GM21423 (cell line): ENCODE data around the gene LMLN.
A peak's percentile ranks its signal among the peaks of the same experiment; 100 is the strongest.
"Not testable (repeated sequence)": the region's sequence is repeated elsewhere in the genome, so short reads cannot be mapped to it uniquely, and the experiment has no call there.

Source experiments
- ATAC-seq: cut with Tn5 transposase; IDR thresholded peaks from one replicate; pipeline ENCODE4 v1.9.1; 2021; ENCODE audit warnings: mild to moderate bottlenecking, moderate library complexity; ENCODE audit not compliant: unreplicated experiment

The LMLN gene, protein sequence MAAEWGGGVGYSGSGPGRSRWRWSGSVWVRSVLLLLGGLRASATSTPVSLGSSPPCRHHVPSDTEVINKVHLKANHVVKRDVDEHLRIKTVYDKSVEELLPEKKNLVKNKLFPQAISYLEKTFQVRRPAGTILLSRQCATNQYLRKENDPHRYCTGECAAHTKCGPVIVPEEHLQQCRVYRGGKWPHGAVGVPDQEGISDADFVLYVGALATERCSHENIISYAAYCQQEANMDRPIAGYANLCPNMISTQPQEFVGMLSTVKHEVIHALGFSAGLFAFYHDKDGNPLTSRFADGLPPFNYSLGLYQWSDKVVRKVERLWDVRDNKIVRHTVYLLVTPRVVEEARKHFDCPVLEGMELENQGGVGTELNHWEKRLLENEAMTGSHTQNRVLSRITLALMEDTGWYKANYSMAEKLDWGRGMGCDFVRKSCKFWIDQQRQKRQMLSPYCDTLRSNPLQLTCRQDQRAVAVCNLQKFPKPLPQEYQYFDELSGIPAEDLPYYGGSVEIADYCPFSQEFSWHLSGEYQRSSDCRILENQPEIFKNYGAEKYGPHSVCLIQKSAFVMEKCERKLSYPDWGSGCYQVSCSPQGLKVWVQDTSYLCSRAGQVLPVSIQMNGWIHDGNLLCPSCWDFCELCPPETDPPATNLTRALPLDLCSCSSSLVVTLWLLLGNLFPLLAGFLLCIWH

GRCh38 chr3:197959891-197960693 lies at the start of gene LMLN:
Gene LMLN (plus strand): TSS chr3:197960217. CDS start chr3:197960246, 29 bp downstream.
- peak; percentile 97 for ATAC-seq

DNA sequence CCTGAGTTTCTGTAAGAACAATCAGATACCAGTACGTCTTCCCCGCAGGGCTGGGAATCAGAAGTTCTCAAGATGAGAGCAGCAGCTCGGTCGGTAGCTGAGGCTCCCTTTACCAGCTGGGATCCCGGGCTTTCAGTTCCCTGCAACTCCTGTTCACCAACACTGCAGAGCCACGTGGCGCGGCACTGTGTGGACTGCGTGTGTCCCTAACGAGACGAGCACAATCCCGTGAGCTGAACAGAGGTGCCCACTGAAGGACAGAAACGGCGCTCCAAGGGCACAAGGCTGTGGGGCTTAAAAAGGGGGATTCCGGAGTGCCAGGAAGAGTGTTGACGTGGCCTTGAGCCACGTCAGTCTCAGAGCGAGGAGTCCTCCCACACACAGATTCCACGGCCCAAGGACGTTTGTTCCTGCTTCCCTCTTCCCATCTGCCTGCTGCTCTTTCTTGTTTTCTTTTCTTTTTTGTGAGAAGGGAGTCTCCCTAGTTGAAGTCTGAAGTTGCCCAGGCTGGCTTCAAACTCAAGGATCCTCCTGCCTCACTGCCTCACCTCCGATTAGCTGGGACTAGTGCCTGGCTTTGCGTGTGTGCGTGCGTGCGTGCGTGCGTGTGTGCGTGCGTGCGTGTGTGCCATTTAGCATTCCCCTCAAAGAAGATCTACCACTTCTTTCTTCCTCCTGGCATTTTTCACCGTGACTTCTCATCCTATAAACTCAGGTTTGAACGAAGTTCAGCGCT lies 47.1 kb upstream of the LMLN start:
- ATAC-seq = no peak

GRCh38 chr3:197913641-197914380 lies 46.2 kb upstream of the LMLN start:
- ATAC-seq = no peak

DNA sequence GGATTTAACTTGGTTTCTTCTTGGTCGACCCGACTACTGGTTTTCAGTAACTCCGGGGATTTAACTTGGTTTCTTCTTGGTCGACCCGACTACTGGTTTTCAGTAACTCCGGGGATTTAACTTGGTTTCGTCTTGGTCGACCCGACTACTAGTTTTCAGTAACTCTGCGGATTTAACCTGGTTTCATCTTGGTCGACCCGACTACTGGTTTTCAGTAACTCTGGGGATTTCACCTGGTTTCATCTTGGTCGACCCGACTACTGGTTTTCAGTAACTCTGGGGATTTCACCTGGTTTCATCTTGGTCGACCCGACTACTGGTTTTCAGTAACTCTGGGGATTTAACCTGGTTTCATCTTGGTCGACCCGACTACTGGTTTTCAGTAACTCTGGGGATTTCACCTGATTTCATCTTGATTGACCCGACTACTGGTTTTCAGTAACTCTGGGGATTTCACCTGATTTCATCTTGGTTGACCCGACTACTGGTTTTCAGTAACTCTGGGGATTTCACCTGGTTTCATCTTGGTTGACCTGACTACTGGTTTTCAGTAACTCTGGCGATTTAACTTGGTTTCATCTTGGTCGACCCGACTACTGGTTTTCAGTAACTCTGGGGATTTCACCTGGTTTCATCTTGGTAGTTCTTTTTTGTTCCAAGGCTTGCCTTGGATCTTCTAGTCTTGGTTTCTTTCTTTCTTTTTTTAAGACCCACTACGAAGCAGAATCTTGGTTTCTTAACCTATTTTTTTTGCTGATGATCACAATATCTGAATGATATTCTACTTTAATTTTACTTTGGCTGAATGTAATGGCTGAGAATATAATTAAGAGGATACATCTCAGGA lies 38.4 kb upstream of the LMLN start:
- ATAC-seq = not testable (repeated sequence)

- no peak for ATAC-seq
Observed at GRCh38 chr3:197926418-197926817, 33.6 kb upstream of the LMLN start.

DNA sequence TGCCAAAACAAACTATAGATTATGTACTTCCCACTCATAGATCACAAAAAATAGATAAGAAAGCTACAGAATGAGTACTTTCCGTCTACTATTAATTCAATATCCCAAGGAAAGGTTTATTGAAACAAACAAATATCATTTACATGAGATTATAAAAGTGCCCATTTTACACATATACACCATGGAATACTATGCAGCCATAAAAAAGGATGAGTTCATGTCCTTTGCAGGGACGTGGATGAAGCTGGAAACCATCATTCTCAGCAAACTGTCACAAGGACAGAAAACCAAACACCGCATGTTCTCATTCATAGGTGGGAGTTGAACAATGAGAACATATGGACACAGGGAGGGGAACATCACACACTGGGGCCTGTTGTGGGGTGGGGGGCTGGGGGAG lies 32.4 kb upstream of the LMLN start:
- ATAC-seq = not testable (repeated sequence)

- no peak for ATAC-seq
Observed at GRCh38 chr3:197936819-197937384, 23.1 kb upstream of the LMLN start.

DNA sequence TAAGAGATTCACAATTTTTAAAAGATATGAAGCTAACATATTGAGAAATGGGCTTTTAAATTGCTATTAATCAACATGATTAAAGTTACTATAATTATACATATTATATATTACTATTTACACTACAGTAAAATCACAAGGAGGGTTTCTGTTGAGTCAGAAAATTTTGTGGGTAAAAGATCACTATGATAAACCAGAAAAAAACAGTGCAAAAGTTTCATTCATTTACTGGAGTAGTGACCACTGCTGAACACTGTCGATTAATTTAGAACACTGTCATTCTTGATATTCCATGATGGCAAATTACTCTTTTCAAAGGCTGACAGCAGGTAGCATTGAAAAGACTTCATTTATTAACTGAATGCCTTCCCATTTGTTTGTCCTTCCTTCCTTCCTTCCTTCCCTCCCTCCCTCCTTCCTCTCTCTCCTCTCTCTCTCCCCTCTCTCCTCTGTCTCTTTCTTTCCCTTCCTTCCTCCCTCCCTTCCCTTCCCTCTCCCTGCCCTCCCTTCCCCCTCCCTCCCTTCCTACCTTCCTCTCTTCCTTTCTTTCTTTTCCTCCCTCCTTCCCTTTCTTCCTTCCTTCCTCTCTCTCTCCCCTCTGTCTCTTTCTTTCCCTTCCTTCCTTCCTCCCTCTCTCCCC lies 19.2 kb upstream of the LMLN start:
- no peak for ATAC-seq

GRCh38 chr3:197942956-197943556 lies 17.0 kb upstream of the LMLN start:
- no peak for ATAC-seq

- ATAC-seq = no peak
Observed at GRCh38 chr3:197949191-197949777, 10.7 kb upstream of the LMLN start.

DNA sequence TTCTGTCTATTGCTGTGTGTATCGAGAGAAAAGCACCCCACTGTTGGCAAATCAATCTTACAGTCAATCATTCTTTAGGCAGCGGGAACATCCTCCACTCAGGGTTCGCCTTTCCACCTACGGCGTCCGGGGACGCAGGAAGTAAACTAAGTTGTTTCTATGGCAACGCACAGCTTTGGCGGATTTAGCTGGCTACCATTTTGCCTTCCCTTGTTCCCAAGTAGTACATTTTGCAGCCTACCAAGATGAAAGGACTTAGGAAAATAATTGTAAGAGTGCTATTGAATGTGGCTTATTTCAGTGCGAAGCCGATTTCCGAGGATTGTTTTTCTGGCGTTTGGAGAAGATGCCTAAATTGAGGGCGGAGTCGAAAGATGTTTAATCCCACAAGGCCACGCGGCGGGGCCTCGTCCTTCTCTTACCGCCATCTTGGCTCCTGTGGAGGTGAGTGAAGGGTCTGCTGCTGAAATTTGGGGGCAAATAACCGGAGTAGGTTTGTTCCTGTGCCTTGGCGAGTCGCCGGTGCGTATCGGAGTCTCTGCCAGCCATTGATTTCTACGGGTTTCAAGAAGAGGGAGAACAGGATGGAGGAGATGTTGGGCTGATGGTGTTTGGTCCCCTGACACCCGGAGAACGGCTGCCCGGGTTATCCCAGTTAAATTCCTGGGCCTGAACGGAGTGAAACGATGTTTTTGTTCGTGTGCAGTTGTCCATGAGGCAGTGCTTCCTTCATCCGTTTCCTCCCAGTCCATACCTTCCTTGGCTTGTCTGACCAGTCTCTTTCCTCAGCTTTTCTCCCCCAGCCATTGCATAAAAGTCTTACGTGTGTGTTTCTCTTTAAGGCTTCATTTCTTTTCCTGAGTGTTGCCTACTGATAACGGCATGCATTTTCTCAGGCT lies 10.0 kb upstream of the LMLN start, which contains the start of gene RPL35A:
Gene RPL35A (plus strand): TSS at position 413 of the 899 bp plus-strand sequence. CDS start 778 bp downstream, outside the sequence.
- peak; percentile 95 for ATAC-seq

GRCh38 chr3:197950677-197951061 lies 9.3 kb upstream of the LMLN start:
- ATAC-seq = no peak

DNA sequence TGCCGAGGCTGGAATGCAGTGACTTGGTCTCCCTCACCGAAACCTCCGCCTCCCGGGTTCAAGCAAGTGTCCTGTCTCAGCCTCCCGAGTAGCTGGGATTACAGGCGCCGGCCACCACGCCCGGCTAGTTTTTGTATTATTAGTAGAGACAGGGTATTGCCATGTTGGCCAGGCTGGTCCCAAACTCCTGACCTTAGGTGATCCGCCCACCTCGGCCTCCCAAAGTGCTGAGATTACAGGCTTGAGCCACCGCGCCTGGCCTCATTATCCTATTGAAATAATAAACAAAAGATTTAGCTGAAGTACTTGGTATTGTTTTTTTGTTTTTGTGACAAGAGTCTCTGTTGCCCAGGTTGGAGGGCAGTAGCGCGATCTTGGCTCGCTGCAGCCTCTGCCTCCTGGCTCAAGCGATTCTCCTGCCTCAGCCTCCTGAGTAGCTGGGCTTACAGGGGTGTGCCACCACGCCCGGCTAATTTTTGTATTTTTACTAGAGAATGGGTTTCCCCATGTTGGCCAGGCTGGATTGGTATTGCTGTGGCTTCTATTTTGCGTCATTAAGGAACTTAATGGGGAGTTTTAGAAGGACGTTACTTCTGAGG lies 8.5 kb upstream of the LMLN start:
- ATAC-seq = no peak

DNA sequence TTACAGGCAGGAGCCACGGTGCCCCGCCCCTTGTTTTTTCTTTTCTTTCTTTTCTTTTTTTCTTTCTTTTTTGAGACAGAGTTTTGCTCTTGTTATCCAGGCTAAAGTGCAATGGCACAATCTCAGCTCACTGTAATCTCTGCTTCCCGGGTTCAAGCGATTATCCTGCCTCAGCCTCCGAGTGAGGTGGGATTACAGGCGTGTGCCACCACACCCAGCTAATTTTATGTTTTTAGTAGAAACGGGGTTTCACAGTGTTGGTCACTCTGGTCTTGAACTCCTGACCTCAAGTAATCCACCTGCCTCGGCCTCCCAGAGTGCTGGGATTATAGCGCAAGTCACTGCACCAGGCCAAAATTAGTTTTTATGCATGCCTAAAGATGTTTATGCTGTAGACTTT lies 7.6 kb upstream of the LMLN start:
- no peak for ATAC-seq

DNA sequence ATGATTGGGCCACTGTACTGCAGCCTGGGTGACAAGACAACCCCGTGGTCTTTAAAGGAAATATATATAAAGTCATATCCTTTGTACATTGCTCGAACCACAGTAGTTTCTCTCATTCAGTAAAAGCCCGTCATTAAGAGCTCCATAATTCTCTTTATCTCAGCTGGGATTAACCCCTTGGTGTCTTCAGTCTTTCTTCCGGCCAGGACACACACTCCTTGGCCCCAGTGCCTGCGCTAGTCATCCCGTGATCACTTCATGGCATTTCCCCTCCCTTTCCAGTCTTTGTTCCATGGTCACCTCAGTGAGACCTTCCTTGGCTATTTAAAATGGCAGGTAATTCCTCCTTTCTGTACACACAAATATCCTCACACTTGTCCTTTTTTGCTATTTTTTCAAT lies 6.7 kb upstream of the LMLN start:
- ATAC-seq = no peak

- ATAC-seq = no peak
Observed at GRCh38 chr3:197953881-197954280, 6.1 kb upstream of the LMLN start.
